Measurements from ENCODE around the gene PRKCB.
"Not testable (repeated sequence)": the region's sequence is repeated elsewhere in the genome, so short reads cannot be mapped to it uniquely, and the experiment has no call there.

PRKCB gene

DNA sequence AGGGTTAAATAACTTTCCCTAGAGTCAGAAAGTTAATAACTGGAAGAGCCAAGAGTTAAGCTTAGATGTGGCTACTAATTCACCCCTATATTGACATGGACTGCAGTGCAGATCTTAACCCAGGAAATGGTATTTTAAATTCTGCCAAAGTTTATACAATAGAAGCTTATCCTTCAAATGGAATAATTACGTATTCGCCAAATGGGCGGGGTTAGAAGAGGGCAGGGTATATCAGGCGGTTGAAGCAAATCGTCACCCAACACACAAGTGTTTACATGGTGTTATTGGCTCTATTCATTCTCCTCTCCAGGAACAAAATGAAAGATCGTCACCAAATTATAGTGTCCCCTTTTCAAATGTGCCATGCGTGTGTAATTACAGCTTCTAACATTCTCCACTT, 182.7 kb downstream of the PRKCB start:
- no peak overlapping the region for H3K27ac ChIP-seq (ENCODE audit: low read depth, low read length)
- H3K9me3 ChIP-seq (ENCODE audit: low read length): no peaks in the 10 kb centered on the region
- no peak overlapping the region for H3K9ac ChIP-seq (ENCODE audit: low read length)
- H3K4me1 ChIP-seq (ENCODE audit: insufficient read depth, low read length): no peaks in the 10 kb centered on the region
- H3K36me3 ChIP-seq (ENCODE audit: insufficient read depth, low read length): no peaks in the 10 kb centered on the region
- H3K27me3 ChIP-seq (ENCODE audit: control insufficient read depth in 1 of 2, insufficient read depth in 2 of 2, low read length in 2 of 2): no peaks in the 10 kb centered on the region
- no peak overlapping the region for H3K4me3 ChIP-seq (ENCODE audit: low read depth in 1 of 2, low read length in 2 of 2)

DNA sequence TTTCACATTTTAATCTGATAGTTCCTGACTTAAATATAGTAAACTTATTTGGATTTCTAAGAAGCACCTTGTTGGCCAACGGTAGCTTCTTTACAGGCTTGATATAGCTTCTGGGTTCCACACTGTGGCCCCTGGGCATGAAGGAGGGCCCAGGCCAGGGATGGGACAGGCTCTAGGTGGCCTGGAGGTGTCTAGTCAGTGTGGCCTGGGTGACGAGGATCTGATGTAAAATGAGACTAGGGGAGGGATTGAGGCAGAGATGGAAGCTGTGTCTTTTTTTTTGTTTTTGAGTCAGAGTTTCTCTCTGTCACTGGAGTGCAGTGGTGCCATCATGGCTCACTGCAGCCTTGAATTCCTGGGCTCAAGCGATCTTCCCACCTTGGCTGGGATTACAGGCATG, 187.0 kb downstream of the PRKCB start:
- no peaks in the 10 kb centered on the region for H3K36me3 ChIP-seq (ENCODE audit: insufficient read depth, low read length)

GRCh38 chr16:24023621-24024020, 187.8 kb downstream of the PRKCB start:
- Histone ChIP-seq H3K27ac (ENCODE audit: low read depth, low read length) (no peak overlapping the region), H3K9ac (ENCODE audit: low read length) (no peak overlapping the region), H3K36me3 (ENCODE audit: insufficient read depth, low read length) (no peaks in the 10 kb centered on the region), H3K9me3 (ENCODE audit: low read length) (no peaks in the 10 kb centered on the region), H3K4me1 (ENCODE audit: insufficient read depth, low read length) (no peaks in the 10 kb centered on the region), H3K27me3 (ENCODE audit: control insufficient read depth in 1 of 2, insufficient read depth in 2 of 2, low read length in 2 of 2) (no peaks in the 10 kb centered on the region), H3K4me3 (ENCODE audit: low read depth in 1 of 2, low read length in 2 of 2) (no peak overlapping the region)

More for the DNA sequence above, 187.0 kb downstream of the PRKCB start:
- Histone ChIP-seq H3K9me3 (ENCODE audit: low read length) (no peaks in the 10 kb centered on the region), H3K9ac (ENCODE audit: low read length) (no peak overlapping the region), H3K27me3 (ENCODE audit: control insufficient read depth in 1 of 2, insufficient read depth in 2 of 2, low read length in 2 of 2) (no peaks in the 10 kb centered on the region), H3K4me1 (ENCODE audit: insufficient read depth, low read length) (no peaks in the 10 kb centered on the region), H3K4me3 (ENCODE audit: low read depth in 1 of 2, low read length in 2 of 2) (no peak overlapping the region), H3K27ac (ENCODE audit: low read depth, low read length) (no peak overlapping the region)

DNA sequence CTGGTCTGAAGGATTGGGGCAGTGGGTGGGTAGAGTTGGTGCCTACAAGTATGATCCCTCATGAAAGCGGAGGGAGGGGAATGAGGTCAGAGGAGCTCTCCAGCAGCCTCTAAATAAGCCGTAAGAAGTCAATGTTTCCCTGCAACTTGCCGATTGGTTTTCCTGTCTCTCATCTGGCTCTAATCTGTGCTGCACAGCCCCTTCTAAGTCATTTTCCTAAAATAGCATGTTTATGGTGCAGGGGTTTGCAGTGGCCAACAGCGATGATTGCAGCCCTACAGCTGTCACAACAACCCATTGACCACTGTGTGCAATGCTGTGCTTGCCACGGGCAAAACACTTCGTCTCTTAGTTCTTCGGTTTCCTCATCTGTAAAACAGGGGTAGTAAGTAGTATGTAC, 189.2 kb downstream of the PRKCB start:
- H3K4me3 ChIP-seq (ENCODE audit: low read depth in 1 of 2, low read length in 2 of 2): no peak overlapping the region
- H3K27ac ChIP-seq (ENCODE audit: low read depth, low read length): no peak overlapping the region
- H3K9ac ChIP-seq (ENCODE audit: low read length): no peak overlapping the region
- H3K4me1 ChIP-seq (ENCODE audit: insufficient read depth, low read length): no peaks in the 10 kb centered on the region
- H3K36me3 ChIP-seq (ENCODE audit: insufficient read depth, low read length): no peaks in the 10 kb centered on the region
- no peaks in the 10 kb centered on the region for H3K9me3 ChIP-seq (ENCODE audit: low read length)
- no peaks in the 10 kb centered on the region for H3K27me3 ChIP-seq (ENCODE audit: control insufficient read depth in 1 of 2, insufficient read depth in 2 of 2, low read length in 2 of 2)

DNA sequence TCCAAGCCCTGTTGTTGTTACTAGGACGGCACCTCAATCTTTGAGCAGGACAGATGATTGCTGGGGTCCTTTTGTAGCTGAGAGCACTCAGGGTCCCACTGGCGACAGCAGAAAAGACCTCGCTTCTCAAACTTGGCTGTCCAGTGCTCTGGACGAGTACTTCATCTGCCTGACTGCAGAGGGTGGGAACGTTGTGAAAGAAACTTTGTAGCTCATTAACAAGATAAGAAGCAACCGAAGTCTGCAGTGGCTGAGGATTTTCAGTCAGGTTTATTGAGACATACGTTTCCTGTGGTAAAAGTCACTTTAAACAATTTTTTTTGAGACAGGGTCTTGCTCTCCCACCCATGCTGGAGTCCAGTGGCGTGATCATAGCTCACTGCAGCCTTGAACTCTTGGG, 191.7 kb downstream of the PRKCB start:
- Histone ChIP-seq H3K4me1 (ENCODE audit: insufficient read depth, low read length) (no peaks in the 10 kb centered on the region), H3K9ac (ENCODE audit: low read length) (no peak overlapping the region), H3K36me3 (ENCODE audit: insufficient read depth, low read length) (no peaks in the 10 kb centered on the region), H3K4me3 (ENCODE audit: low read depth in 1 of 2, low read length in 2 of 2) (no peak overlapping the region), H3K9me3 (ENCODE audit: low read length) (no peaks in the 10 kb centered on the region), H3K27me3 (ENCODE audit: control insufficient read depth in 1 of 2, insufficient read depth in 2 of 2, low read length in 2 of 2) (no peaks in the 10 kb centered on the region), H3K27ac (ENCODE audit: low read depth, low read length) (no peak overlapping the region)

DNA sequence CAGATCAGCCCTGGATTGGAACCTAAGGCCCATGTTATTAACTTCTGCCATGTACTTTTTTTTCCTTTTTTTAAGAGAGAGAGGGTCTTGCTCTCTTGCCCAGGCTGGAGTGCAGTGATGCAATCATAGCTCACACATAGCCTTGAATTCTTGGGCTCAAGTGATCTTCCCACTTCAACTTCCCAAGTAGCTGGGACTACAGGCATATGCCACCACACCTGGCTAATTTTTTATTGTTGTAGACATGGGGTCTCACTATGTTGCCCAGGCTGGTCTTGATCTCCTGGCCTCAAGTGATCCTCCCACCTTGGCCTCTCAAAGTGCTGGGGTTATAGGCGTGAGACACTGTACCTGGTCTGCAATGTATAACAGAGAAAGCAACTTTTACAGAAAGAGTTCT, 194.1 kb downstream of the PRKCB start:
- H3K36me3 ChIP-seq (ENCODE audit: insufficient read depth, low read length); H3K4me1 ChIP-seq (ENCODE audit: insufficient read depth, low read length); H3K4me3 ChIP-seq (ENCODE audit: low read depth in 1 of 2, low read length in 2 of 2); H3K27ac ChIP-seq (ENCODE audit: low read depth, low read length); H3K9ac ChIP-seq (ENCODE audit: low read length); H3K9me3 ChIP-seq (ENCODE audit: low read length); H3K27me3 ChIP-seq (ENCODE audit: control insufficient read depth in 1 of 2, insufficient read depth in 2 of 2, low read length in 2 of 2): not testable (repeated sequence)

DNA sequence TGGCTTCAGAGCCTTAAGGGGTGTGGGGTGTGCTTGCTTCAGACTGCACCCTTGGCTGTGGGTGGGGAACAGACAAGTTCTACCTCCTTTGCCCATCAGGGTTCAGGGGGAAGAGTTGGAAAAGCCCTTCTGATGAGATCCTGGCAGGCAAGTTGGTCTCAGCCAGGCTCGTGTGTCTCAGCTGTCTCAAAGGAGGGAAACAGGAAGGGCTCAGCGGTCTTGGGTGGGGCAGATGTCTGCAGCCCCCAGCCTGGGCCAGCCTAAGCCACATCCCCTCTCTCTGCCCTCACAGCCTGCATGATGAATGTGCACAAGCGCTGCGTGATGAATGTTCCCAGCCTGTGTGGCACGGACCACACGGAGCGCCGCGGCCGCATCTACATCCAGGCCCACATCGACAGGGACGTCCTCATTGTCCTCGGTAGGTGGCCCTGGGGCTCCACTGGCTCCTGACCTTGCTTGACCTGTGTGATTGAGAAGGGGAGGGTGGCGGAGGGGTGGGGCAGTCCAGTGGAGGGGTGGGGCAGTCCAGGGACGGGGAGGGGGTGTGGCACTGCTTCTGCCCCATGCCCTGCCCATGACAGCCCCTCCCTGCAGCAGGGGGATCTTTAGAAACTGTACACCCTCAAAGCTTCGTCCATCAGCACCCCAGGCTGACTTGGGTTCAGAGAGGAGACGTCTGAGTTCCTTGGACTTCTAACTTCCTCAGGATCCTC, 199.5 kb downstream of the PRKCB start:
- H3K36me3 ChIP-seq (ENCODE audit: insufficient read depth, low read length): no peaks in the 10 kb centered on the region
- H3K9me3 ChIP-seq (ENCODE audit: low read length): no peaks in the 10 kb centered on the region
- no peaks in the 10 kb centered on the region for H3K27me3 ChIP-seq (ENCODE audit: control insufficient read depth in 1 of 2, insufficient read depth in 2 of 2, low read length in 2 of 2)
- no peak overlapping the region for H3K4me3 ChIP-seq (ENCODE audit: low read depth in 1 of 2, low read length in 2 of 2)
- no peak overlapping the region for H3K27ac ChIP-seq (ENCODE audit: low read depth, low read length)
- H3K9ac ChIP-seq (ENCODE audit: low read length): no peak overlapping the region
- no peaks in the 10 kb centered on the region for H3K4me1 ChIP-seq (ENCODE audit: insufficient read depth, low read length)

DNA sequence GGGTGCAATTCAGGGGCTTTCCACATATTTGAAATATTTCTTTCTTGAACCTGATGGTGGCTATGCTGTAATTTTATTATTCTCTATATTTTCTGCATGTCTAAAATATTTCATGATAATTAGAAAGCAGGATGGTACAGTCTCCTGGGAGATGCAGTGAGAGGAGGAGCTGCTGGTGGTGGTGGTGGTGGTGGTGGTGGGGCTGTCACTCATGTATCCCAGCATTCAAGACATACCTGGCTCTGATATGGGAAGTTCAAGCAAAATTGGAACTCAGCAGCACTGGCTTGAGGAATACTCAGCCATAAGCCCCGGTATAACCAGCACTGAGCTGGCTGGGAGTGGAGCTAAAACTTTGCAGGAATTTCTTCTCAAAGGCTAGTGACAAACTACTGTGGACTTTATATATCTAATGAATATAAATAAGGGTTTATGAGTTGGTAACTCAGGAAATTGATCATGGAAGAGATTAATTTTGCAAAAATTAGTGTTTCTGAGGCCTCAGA, 200.3 kb downstream of the PRKCB start:
- no peak overlapping the region for H3K27ac ChIP-seq (ENCODE audit: low read depth, low read length)
- no peak overlapping the region for H3K4me3 ChIP-seq (ENCODE audit: low read depth in 1 of 2, low read length in 2 of 2)
- no peaks in the 10 kb centered on the region for H3K36me3 ChIP-seq (ENCODE audit: insufficient read depth, low read length)
- no peak overlapping the region for H3K9ac ChIP-seq (ENCODE audit: low read length)
- no peaks in the 10 kb centered on the region for H3K27me3 ChIP-seq (ENCODE audit: control insufficient read depth in 1 of 2, insufficient read depth in 2 of 2, low read length in 2 of 2)
- no peaks in the 10 kb centered on the region for H3K9me3 ChIP-seq (ENCODE audit: low read length)
- H3K4me1 ChIP-seq (ENCODE audit: insufficient read depth, low read length): no peaks in the 10 kb centered on the region

DNA sequence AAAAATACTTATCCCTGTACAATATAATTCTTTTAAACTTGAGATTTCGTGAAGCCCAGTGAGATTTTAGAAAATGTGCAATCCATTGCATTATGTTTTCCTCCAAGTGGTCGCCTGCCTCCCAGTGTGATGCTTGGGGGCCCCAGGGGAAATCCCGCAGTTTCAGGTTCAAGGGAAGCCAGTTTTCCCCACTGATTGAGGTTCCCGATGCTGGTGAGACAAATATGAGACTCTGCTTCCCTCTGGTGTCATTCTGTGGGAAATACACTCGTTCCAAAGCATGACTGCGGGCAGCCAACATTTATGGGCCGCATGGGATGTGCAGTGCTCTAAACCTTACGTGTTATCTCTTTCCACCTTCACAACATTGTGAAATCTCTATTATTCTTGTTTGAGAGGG, 200.8 kb downstream of the PRKCB start:
- no peak overlapping the region for H3K9ac ChIP-seq (ENCODE audit: low read length)
- H3K36me3 ChIP-seq (ENCODE audit: insufficient read depth, low read length): no peaks in the 10 kb centered on the region
- no peak overlapping the region for H3K4me3 ChIP-seq (ENCODE audit: low read depth in 1 of 2, low read length in 2 of 2)
- H3K27ac ChIP-seq (ENCODE audit: low read depth, low read length): no peak overlapping the region
- H3K9me3 ChIP-seq (ENCODE audit: low read length): no peaks in the 10 kb centered on the region
- no peaks in the 10 kb centered on the region for H3K27me3 ChIP-seq (ENCODE audit: control insufficient read depth in 1 of 2, insufficient read depth in 2 of 2, low read length in 2 of 2)
- H3K4me1 ChIP-seq (ENCODE audit: insufficient read depth, low read length): no peaks in the 10 kb centered on the region

DNA sequence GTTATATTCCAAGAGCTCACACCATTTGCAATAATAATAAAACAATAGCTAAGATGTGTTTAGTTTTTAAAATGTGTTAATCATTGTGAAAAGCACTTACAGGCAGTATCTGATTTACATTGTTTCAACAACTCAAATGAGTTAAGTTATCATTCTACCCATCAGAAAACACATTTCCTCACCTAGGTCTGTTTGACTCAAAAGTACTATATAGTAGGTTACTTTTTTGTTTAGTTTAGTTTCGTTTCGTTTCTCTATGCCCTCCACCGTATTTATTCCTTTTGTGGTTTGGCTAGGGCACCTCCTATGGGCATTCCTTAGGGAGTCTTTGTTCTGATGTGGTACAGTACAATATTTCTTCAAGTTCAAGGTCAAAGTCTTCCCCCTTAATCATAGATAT, 201.6 kb downstream of the PRKCB start:
- H3K27ac ChIP-seq (ENCODE audit: low read depth, low read length): no peak overlapping the region
- H3K9ac ChIP-seq (ENCODE audit: low read length): no peak overlapping the region
- H3K4me3 ChIP-seq (ENCODE audit: low read depth in 1 of 2, low read length in 2 of 2): no peak overlapping the region
- H3K27me3 ChIP-seq (ENCODE audit: control insufficient read depth in 1 of 2, insufficient read depth in 2 of 2, low read length in 2 of 2): no peaks in the 10 kb centered on the region
- no peaks in the 10 kb centered on the region for H3K4me1 ChIP-seq (ENCODE audit: insufficient read depth, low read length)
- H3K36me3 ChIP-seq (ENCODE audit: insufficient read depth, low read length): no peaks in the 10 kb centered on the region
- H3K9me3 ChIP-seq (ENCODE audit: low read length): no peaks in the 10 kb centered on the region

GRCh38 chr16:24041834-24042631, 206.2 kb downstream of the PRKCB start:
- Histone ChIP-seq H3K4me1 (ENCODE audit: insufficient read depth, low read length) (no peaks in the 10 kb centered on the region), H3K4me3 (ENCODE audit: low read depth in 1 of 2, low read length in 2 of 2) (no peak overlapping the region), H3K9me3 (ENCODE audit: low read length) (no peaks in the 10 kb centered on the region), H3K27me3 (ENCODE audit: control insufficient read depth in 1 of 2, insufficient read depth in 2 of 2, low read length in 2 of 2) (no peaks in the 10 kb centered on the region), H3K27ac (ENCODE audit: low read depth, low read length) (no peak overlapping the region), H3K36me3 (ENCODE audit: insufficient read depth, low read length) (no peaks in the 10 kb centered on the region), H3K9ac (ENCODE audit: low read length) (no peak overlapping the region)
